K562 (cell line): Measurements from ENCODE around the gene NPR1. TPM values are rescaled to one million over a fixed set of nuclear protein-coding genes. Genes with fewer than 3 reads are reported as not detected.

Experiments
- E2F4 ChIP-seq: sonication (generic); formaldehyde crosslinking; IDR thresholded peaks from 2 replicates; pipeline ENCODE4 v1.8.0; 2022; ENCODE audit warnings: mild to moderate bottlenecking, low read depth, missing genetic modification reagents
- EGR1 ChIP-seq: fragments of 450-650 bp; conservative IDR thresholded peaks from 2 replicates; pipeline ENCODE4 v1.6.1; 2017; ENCODE audit warnings: mild to moderate bottlenecking
- HDAC2 ChIP-seq: fragments of 450-650 bp; IDR thresholded peaks from 2 replicates; pipeline ENCODE4 v1.6.1; 2016; ENCODE audit warnings: mild to moderate bottlenecking
- JUND ChIP-seq, 2 experiments: IDR thresholded peaks; 2 replicates in 1 of 2; 3 replicates in 1 of 2; pipeline ENCODE4 v1.6.1; 2011; ENCODE audit warnings: borderline replicate concordance in 2 of 2, low read depth in 2 of 2, low read length in 2 of 2, improper control_type of control experiment in 1 of 2, missing biosample characterization in 1 of 2, missing genetic modification characterization in 1 of 2, missing genetic modification reagents in 1 of 2
- LCOR ChIP-seq: sonication (generic); formaldehyde crosslinking; IDR thresholded peaks from 2 replicates; pipeline ENCODE4 v1.8.0; 2022; ENCODE audit warnings: mild to moderate bottlenecking, missing genetic modification reagents
- NFXL1 ChIP-seq: fragments of 450-650 bp; formaldehyde crosslinking; IDR thresholded peaks from 2 replicates; pipeline ENCODE4 v1.4.0; 2021; ENCODE audit warnings: mild to moderate bottlenecking
- PHF8 ChIP-seq: fragments of 200-600 bp; sonication (generic); IDR thresholded peaks from 2 replicates; pipeline ENCODE4 v1.6.1; 2012; ENCODE audit warnings: mixed run types, mild to moderate bottlenecking, inconsistent platforms, low read length, moderate library complexity, borderline replicate concordance
- PPARD ChIP-seq: fragments of 250-450 bp; sonication (Bioruptor Pico); IDR thresholded peaks from 2 replicates; pipeline ENCODE4 v1.8.0; 2022; ENCODE audit warnings: inconsistent platforms, mild to moderate bottlenecking, moderate library complexity
- RBFOX2 ChIP-seq: fragments of 200-400 bp; formaldehyde crosslinking; IDR thresholded peaks from 2 replicates; pipeline ENCODE4 v1.6.1; 2017; ENCODE audit warnings: low read depth, mild to moderate bottlenecking, low read length, moderate library complexity
- RBM25 ChIP-seq: fragments of 200-400 bp; formaldehyde crosslinking; IDR thresholded peaks from 2 replicates; pipeline ENCODE4 v1.6.1; 2018; ENCODE audit warnings: low read length, low read depth, moderate library complexity; ENCODE audit not compliant: severe bottlenecking
- TFAP4 ChIP-seq: sonication (generic); formaldehyde crosslinking; IDR thresholded peaks from 2 replicates; pipeline ENCODE4 v1.8.0; 2022; ENCODE audit warnings: missing genetic modification reagents, mild to moderate bottlenecking, moderate library complexity, borderline replicate concordance
- ZBTB33 ChIP-seq: sonication (generic); formaldehyde crosslinking; IDR thresholded peaks from 2 replicates; pipeline ENCODE4 v1.8.1; 2023; ENCODE audit warnings: mild to moderate bottlenecking, missing genetic modification reagents
- ZBTB49 ChIP-seq: sonication (generic); formaldehyde crosslinking; IDR thresholded peaks from 2 replicates; pipeline ENCODE4 v1.8.0; 2022; ENCODE audit warnings: missing genetic modification reagents, mild to moderate bottlenecking, borderline replicate concordance
- ZKSCAN8 ChIP-seq: fragments of 200-800 bp; sonication (Bioruptor generic); IDR thresholded peaks from 2 replicates; pipeline ENCODE4 v1.6.1; 2016; ENCODE audit warnings: missing genetic modification characterization, missing compliant biosample characterization
- ZNF311 ChIP-seq: fragments of 250-450 bp; sonication (Bioruptor Pico); IDR thresholded peaks from 2 replicates; pipeline ENCODE4 v1.4.0; 2020; ENCODE audit warnings: mild to moderate bottlenecking, moderate library complexity
- ZNF395 ChIP-seq: fragments of 200-800 bp; sonication (Bioruptor generic); IDR thresholded peaks from 2 replicates; pipeline ENCODE4 v1.6.1; 2017; ENCODE audit warnings: missing genetic modification characterization, missing compliant biosample characterization
- ZNF583 ChIP-seq: fragments of 250-450 bp; sonication (Bioruptor Pico); IDR thresholded peaks from 2 replicates; pipeline ENCODE4 v1.4.0; 2020
- ZNF75A ChIP-seq: fragments of 450-650 bp; formaldehyde crosslinking; IDR thresholded peaks from 2 replicates; pipeline ENCODE4 v1.4.0; 2020; ENCODE audit warnings: mild to moderate bottlenecking
- polyA plus RNA-seq, 8 experiments: library from polyadenylated mRNA; depleted of rRNA in 4 of 8; stranded (reverse) in 5 of 8; unstranded in 3 of 8; fragments of >200 nt; fragmentation: Nextera tagmentation in 2 of 8; fragmentation: Illumina TruSeq in 1 of 8; extraction: Ambion mirVana in 2 of 8; extraction: Trizol in 1 of 8; gene quantifications; 2 replicates each; pipeline versions ENCODE4 v1.2.1 to v1.2.3, GENCODE V29; 2011 to 2014; ENCODE audit warnings: inconsistent platforms in 1 of 8, missing spikeins in 1 of 8
- total RNA-seq, 7 experiments: library from RNA; depleted of rRNA in 6 of 7; stranded (reverse); fragments of >200 nt in 6 of 7; fragmentation: Illumina TruSeq in 2 of 7; extraction: Trizol in 2 of 7; gene quantifications; 2 replicates each; pipeline versions ENCODE4 v1.2.1 to v1.2.3, GENCODE V29; 2011 to 2021; ENCODE audit warnings: low replicate concordance in 1 of 7

Gene NPR1
- total and polyA plus RNA-seq, 9 of the 15 experiments (the other 6 are each of a cell fraction or from before 2014, with no cell fraction given): 0.05 to 0.16 (median 0.06) TPM; not detected in 6

- no peak for TF ChIP-seq ZBTB33 (CRISPR knock-in tag)
- TF ChIP-seq LCOR (CRISPR knock-in tag): peak; percentile 86; the same call in 1 of the 2 replicates
- peak; percentile 83 for TF ChIP-seq JUND (IDR thresholded peaks at IDR 0.05; ENCODE audit: borderline replicate concordance, low read depth, low read length)
- TF ChIP-seq JUND (tag; IDR thresholded peaks at IDR 0.05; ENCODE audit: borderline replicate concordance, low read depth, low read length): peak; percentile 82; the same call in 2 of the 3 replicates
- peak; percentile 72 for TF ChIP-seq EGR1
- no peak for TF ChIP-seq PPARD (CRISPR knock-in tag)
- TF ChIP-seq NFXL1 (CRISPR knock-in tag): no peak
- TF ChIP-seq ZNF395 (CRISPR knock-in tag): peak; percentile 86; the same call in 1 of the 2 replicates
- TF ChIP-seq PHF8: peak; percentile 99
- peak; percentile 99 for TF ChIP-seq RBFOX2
- no peak for TF ChIP-seq ZKSCAN8 (CRISPR knock-in tag)
- peak; percentile 60; the same call in 1 of the 2 replicates for TF ChIP-seq HDAC2
- peak; percentile 84 for TF ChIP-seq TFAP4 (CRISPR knock-in tag)
- TF ChIP-seq ZNF311: no peak
- TF ChIP-seq E2F4 (CRISPR knock-in tag): peak; percentile 94
- TF ChIP-seq RBM25: no peak
- TF ChIP-seq ZNF75A (CRISPR knock-in tag): no peak
- no peak for TF ChIP-seq ZBTB49 (CRISPR knock-in tag)
- 0 out of 2 replicates have a peak, but pooled peaks have one; percentile 41 for TF ChIP-seq ZNF583 (CRISPR knock-in tag)
Observed at GRCh38 chr1:153633754-153634665, 44.5 kb upstream of the NPR1 start, which contains the start of gene CHTOP (continued).
